ENCODE data around the gene USP48.

USP48 gene

DNA sequence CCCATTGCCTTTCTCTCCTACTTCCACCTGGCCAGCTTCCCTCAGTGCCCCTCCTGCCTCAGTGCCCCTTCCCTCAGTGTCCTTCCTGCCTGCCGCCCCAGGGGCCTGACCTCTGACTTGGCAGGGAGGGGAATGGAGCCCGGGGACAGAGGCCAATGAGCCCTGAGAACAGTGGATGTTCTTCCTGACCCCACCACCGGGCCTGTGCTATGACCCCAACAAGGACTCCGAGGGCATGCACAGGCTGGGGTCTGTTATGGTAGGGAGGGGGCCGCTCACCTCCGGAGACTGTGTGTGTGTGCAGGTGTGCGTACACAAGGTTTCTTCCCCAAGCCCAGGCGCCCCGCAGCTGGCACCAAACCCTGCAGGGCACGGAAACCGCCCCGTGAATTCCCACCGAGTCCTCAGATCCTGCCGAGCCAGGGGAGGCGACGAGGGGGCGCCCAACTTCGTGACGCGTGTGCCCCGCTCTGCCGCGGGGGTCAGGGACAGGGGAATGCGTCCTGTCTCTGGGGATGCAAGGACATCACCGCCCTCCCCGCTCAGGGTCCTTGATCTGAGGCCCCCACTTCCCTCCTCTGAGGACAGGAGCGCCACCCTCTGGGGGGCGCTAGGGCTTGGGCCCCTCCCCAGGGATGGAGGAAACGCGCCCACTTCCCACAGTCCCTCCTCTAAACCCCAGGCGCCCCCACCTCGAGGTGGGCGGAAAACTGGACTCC, 114.6 kb downstream of the USP48 start:
- Mint-ChIP-seq H3K9me3 (no peaks in the 10 kb centered on the region), H3K4me1 (peaks cover 21% of the 10 kb centered on the region), H3K27ac (no peak overlapping the region), H3K36me3 (peaks cover 17% of the 10 kb centered on the region), H3K4me3 (peak overlapping the region; percentile 54)
- DNase-seq (ENCODE audit: low spot score in 2 of 2) = no peak
- no peak for ATAC-seq

DNA sequence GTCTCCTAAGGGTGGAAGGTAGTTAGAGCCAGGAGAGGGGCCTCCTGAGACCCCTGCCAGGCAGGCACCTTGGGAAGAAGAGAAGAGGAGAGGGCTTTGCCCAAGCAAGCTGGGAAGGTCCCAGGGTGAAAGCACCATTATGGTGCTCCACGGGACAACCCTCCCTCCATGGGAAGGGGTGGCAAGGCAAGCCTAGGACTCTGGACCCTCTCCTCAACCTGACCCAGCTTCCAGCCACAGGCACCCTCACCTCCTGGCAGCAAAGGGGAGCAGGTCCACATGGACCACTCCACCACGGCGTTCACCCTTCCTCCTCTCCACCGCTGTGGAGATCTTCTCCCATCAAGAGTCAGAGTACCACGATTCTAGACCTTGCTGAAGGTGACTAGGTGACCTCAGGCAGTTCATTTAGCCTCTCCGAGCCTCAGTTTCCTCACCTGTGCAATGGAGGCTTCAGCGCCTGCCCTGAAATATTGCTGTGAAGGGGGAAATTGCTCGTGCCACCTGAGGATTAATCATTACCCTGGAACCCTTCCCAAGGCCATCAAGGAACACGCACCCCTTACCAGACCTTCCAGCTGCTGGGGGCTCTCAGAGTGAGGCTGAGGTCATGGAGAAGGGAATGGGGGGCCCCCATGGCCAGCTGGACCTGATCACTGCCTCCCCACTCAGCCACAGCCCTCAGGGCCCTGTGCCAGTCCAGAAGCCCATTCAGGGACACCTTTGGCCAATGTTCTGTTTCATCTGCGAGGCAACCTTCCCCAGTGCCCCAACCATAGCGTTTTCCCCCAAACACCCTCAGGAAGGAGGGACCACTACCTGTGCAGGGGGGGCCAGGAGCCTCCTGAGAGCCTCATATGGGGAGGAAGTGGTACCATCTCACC, 115.4 kb downstream of the USP48 start:
- H3K9me3 Mint-ChIP-seq = no peaks in the 10 kb centered on the region
- no peak for DNase-seq (ENCODE audit: low spot score in 2 of 2)
- ATAC-seq = no peak
- H3K4me1 Mint-ChIP-seq = peaks cover 21% of the 10 kb centered on the region
- H3K4me3 Mint-ChIP-seq = peak overlapping the region; percentile 54
- H3K36me3 Mint-ChIP-seq = peaks cover 17% of the 10 kb centered on the region
- H3K27ac Mint-ChIP-seq = no peak overlapping the region

DNA sequence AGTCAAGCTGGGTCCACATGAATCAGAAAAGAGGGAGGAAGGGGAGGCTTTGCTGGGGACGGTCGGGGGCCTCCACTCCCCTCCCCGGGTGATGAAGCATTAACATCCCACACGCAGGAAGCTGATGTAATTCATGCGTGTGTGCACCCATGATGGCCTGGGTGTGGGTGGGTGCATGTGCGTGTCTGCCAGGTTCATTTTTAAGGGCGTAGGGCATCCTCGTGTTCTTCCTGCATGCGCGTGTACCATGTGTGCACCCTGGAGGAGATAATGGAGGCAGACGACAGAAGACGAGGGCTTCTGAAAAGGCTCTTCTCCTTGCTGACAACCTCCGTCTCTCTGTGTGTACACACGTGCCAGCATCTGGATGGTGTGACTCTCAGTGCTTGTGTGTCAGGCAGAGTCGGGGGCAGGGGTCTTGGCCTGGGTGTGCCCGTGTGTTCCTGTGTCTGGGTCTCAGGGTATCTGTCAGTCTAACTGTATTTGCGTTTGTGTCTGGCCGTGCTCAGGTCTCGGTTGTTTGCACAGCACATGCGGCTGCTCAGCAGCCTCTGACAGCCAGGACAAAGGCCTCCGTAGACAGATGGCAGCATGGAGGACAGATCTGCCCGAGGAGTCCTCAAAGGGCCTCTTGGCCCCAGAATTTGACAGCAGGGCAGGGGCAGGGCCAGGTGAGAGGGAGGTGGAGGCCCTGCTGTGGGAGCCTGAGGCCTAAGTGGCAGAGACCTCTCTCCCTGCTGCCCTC, 116.2 kb downstream of the USP48 start:
- DNase-seq (ENCODE audit: low spot score in 2 of 2) = no peak
- ATAC-seq = no peak
- H3K9me3 Mint-ChIP-seq = no peaks in the 10 kb centered on the region
- no peak overlapping the region for H3K27ac Mint-ChIP-seq
- H3K4me1 Mint-ChIP-seq = peaks cover 14% of the 10 kb centered on the region
- no peak overlapping the region for H3K4me3 Mint-ChIP-seq
- peaks cover 10% of the 10 kb centered on the region for H3K36me3 Mint-ChIP-seq

DNA sequence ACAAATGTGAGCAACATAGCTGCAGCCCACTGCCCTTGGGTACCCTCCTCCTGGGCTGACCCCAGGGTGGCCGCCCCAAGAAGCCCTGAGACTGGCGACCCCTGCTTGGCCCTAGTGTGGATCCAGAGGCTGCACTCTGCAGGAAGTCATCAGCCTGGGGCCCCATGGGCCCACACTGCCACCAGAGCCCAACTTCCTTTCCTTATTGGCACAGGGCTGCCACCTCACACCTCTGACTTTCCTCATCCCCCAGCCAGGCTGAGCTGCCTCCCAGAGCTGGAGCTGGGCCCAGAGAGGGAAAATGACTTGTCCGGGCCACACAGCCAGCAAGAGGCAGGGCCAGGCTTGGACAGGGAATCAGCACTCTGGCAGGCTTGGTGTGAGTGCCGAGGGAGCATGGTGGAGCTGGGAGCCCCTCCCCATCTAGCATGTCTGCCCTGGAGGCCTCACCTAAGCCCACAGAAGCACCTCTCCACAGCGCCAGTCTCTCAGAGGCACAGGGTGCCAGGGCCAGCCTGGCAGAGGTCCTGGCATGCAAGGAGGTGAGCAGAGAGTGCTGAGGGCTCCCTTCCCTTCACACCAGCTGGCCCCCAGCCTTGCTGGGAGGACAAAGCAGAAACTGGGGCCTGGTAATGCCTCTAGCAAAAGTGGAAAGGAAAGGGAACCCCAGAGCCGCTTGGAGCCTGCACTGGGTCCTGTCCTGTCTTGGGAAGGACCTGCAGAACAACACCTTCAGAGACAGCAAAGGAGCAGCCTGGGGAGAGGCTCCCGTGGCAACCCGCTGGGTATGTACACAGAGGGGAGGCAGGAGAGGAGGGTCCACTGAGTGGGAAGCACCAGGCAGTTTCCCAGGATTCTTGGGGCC, 117.0 kb downstream of the USP48 start:
- H3K4me3 Mint-ChIP-seq = no peak overlapping the region
- H3K27ac Mint-ChIP-seq = no peak overlapping the region
- ATAC-seq = no peak
- H3K9me3 Mint-ChIP-seq = no peaks in the 10 kb centered on the region
- H3K4me1 Mint-ChIP-seq = peaks cover 14% of the 10 kb centered on the region
- DNase-seq (ENCODE audit: low spot score in 2 of 2) = no peak
- H3K36me3 Mint-ChIP-seq = peaks cover 2% of the 10 kb centered on the region

DNA sequence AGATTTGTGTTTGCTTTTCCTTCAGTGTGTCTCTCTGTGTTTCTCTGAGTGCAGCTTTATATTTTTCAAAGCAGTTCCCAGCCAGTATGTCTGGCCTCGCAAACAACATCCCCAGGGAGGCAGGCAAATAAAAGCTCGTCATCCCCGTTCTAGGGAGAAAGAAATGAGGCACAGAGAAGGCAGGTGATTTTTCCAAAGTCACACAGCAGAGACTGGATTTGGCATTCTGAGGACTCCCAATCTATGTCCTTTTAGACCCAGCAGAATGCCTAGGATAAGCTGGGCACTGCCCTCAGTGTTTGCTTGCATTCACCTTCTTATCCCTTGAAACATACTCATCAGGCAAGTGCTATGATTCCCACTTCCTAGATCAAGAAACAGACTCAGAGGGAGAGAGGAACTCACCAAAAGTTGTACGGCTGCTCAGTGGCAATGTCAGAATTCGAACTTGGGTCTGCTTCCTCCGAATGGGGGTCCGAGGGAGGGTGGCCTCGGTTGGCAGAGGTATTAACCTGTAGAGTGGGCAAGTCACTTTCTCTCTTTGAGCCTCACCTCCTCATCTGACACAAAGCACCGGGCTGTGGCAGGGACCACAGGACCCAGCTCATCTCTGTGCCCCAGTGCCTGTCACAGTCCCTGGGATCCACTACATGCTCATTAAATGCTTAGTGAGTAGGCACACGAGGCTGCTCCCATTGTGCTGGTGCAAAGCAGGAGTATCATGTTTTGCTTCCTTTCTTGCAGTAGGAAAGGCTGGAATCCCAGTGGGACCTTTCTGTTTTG, 118.0 kb downstream of the USP48 start:
- Mint-ChIP-seq H3K4me1 (peaks cover 15% of the 10 kb centered on the region), H3K36me3 (no peaks in the 10 kb centered on the region), H3K27ac (no peak overlapping the region), H3K4me3 (no peak overlapping the region), H3K9me3 (no peaks in the 10 kb centered on the region)
- ATAC-seq (no peak), DNase-seq (ENCODE audit: low spot score in 2 of 2) (no peak)

DNA sequence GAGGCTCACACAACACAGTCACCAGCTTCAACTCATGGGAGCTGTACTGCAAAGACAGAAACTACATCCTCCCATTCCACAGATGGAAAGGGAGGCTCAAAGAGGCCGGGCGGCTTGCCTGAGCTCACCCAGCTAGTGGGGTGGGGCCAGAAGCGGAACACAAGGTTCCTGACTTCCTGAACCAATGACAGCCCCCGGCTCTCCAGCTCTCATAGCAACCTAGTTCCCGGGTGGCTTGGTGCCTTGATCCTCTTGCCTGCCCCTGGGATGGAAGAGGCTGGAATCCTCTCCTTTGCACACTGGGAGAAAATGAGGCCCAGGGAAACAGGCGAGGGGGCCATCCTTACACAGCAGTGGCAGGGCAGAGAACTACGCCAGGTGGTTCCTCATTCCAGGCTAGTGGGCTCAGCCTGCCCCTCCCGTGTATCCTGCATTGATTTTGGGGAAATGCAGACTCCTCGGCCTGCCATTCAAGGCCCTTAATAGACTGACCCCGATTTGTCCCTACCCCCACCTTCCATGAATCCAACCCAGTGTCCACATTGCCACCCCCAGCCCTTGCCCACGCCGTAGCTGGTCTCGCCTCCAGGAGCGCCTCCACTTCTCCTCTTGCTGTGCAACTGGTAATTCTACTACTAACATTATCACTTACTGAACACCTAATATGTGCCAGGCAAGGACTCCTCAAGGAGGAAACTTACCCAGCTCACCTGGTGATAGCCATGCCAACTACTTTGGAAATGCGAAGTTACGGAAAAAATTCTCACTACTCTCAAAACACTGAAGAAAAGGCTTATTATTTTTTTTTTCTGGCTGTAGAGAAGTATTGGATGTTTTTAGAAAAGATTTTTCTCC, 118.8 kb downstream of the USP48 start:
- Mint-ChIP-seq H3K4me1 (peaks cover 21% of the 10 kb centered on the region), H3K27ac (no peak overlapping the region), H3K9me3 (no peaks in the 10 kb centered on the region), H3K36me3 (peaks cover under 1% of the 10 kb centered on the region), H3K4me3 (no peak overlapping the region)
- ATAC-seq (no peak), DNase-seq (ENCODE audit: low spot score in 2 of 2) (no peak)

DNA sequence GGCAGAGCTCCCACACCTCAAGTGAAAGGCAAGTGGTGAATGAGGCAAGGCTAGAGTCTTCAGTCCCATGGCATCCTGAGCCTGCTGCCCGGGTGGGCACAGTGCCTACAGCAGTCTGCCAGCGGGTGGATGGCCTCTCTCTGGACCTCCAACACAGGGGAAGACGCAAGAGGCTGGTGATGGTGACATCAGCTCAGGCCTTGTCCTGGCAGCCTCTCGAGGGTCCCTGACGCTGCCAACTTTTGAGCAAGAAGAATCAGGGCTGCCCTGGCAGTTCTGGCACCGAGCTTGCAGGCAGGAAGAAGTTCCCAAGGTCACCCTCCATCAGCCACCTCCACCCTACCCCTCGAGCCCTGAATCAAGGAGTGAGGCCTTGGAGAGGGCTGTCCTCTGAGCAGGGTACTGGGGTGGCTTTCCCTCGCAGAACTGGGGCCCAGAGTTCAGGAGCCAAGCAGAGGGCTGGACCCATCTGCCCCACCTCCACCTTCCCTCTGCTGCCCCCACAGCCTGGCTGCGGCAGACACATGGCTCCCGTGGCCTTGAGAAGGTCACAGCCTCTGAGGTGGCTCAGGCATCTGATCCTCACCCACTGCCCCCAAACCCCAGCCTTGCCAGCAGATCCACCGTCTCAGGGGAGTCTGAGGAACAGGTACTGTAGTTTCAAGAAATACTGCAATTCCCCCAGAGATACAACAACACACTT, 119.5 kb downstream of the USP48 start:
- Mint-ChIP-seq H3K4me3 (no peak overlapping the region), H3K36me3 (peaks cover 5% of the 10 kb centered on the region), H3K27ac (no peak overlapping the region), H3K9me3 (no peaks in the 10 kb centered on the region), H3K4me1 (peaks cover 21% of the 10 kb centered on the region)
- no peak for ATAC-seq
- no peak for DNase-seq (ENCODE audit: low spot score in 2 of 2)

DNA sequence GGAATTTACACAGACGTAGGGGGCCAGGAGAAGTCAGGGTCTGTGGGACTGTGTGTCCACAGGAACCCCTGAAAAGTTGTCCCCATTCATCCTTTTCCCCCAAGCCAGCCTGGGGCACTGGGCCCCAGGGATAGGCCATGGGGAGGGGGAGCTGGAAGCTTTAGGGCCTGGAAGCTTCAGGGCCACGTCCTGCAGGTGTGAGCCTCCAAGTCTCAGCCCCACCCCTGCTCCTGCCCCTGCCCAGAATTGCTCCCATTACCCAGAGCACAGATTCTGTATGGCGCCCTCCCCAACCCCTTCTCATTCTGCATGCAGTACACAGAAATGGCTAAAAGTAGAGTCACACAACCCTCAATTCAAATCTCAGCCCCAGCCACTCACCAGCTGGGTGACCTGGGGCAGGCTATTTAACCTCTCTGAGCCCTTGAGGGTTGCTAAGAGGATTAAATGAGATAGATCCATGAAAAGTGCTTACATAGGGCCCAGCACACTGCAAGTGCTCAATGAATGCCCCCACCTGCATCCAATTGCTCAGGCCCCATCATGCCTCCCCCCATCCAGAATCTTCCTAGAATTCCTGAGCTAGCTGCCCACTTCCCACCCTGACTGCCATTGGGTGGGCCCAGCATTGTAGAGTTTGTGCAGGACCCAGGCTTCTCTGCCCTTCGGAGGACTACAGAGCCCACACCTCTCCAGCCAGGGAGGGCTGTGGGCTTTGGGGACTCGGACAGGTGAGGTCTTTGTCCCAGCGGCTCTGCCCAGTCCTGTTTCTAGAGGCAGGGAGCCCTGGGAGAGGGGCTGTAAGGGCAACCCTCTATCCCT, 120.3 kb downstream of the USP48 start:
- Mint-ChIP-seq H3K4me3 (no peak overlapping the region), H3K4me1 (peaks cover 21% of the 10 kb centered on the region), H3K27ac (no peak overlapping the region), H3K36me3 (peaks cover 5% of the 10 kb centered on the region), H3K9me3 (no peaks in the 10 kb centered on the region)
- no peak for DNase-seq (ENCODE audit: low spot score in 2 of 2)
- ATAC-seq = no peak

DNA sequence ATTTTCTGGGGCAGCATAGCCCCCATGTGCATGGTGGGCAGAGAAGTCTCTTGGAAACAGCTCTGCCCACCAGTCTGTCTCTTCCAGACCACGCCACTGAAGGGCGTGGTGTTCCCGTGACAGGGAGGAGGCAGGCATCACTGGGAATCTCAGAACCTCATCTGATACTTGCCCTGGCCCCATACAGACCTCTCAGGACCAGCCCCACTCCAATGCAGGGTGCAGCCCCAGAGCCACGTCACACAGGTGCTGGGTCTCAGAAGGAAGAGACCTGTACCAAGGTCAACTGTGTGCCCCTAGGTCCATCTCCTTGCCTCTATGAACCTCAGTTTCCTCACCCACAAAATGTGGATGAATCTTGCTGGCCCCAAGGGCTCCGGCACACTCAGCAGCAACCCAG, 121.1 kb downstream of the USP48 start:
- H3K36me3 Mint-ChIP-seq = peaks cover 5% of the 10 kb centered on the region

DNA sequence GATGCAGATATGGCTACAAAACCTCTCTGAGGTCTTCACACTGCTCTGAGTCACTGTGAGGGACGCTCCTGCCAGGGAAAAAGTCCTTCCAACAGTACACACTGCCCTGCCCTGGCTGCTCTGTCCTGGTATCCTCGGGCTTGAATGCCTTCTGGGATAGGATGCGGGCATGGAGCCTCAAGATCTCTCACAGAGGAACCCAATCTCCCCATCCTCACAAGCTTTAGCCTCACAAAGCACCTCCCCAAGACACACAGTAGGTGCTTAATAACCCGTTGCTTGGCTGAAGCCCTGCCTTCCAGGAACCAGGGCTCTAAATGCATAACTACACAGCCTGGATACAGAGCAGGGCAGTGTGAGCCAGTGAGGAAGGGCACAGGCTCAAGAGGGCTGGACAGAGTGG, 123.0 kb downstream of the USP48 start:
- DNase-seq (ENCODE audit: low spot score in 2 of 2) = no peak
- H3K9me3 Mint-ChIP-seq = no peaks in the 10 kb centered on the region
- H3K36me3 Mint-ChIP-seq = peaks cover 5% of the 10 kb centered on the region
- no peak for ATAC-seq
- peaks cover 12% of the 10 kb centered on the region for H3K4me1 Mint-ChIP-seq
- H3K4me3 Mint-ChIP-seq = peak overlapping the region; percentile 62
- H3K27ac Mint-ChIP-seq = no peak overlapping the region

More for the DNA sequence above, 121.1 kb downstream of the USP48 start:
- DNase-seq (ENCODE audit: low spot score in 2 of 2) = no peak
- H3K27ac Mint-ChIP-seq = no peak overlapping the region
- H3K4me3 Mint-ChIP-seq = no peak overlapping the region
- peaks cover 20% of the 10 kb centered on the region for H3K4me1 Mint-ChIP-seq
- no peak for ATAC-seq
- no peaks in the 10 kb centered on the region for H3K9me3 Mint-ChIP-seq

DNA sequence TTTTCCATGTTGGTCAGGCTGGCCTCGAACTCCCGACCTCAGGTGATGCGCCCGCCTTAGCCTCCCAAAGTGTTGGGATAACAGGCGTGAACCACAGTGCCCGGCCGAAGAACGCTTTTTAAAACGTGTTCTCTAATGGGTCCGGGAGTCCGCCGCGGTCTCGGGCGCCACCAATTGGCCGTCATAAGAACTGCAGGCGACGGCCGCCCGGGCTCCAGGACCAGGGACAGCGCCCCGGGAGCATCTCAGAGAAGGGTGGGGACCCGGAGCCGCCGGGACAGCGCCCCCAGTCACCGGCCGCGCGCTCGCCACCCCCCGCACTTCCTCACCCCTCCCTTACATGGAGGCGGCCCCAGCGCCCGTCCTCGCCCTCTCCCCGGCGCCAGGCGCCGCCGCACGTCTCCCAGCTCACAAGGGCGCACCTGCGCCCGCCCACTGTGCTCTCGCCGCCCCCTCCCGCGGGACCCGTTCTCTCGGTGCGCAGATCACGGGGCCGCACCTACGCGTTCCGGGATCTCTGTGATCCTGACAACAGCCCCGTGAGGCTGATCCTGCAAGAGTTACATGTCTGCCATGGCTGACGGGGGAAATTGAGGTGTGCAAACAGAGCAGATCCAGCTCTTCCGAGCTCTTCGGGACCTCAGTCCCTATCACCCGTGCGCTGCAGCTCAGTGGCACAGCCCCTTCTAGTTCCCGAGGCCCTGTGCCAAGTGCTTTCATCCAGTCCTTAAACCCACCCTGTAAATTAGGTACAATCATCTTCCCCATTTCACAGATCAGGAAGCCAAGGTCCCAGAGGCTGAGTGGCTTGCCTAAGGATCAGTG, 123.6 kb downstream of the USP48 start:
- ATAC-seq = peak; percentile 87
- H3K36me3 Mint-ChIP-seq = peaks cover 5% of the 10 kb centered on the region
- no peak overlapping the region for H3K27ac Mint-ChIP-seq
- peak; percentile 90 to 93 for DNase-seq (ENCODE audit: low spot score in 2 of 2)
- peak overlapping the region; percentile 62 for H3K4me3 Mint-ChIP-seq
- no peaks in the 10 kb centered on the region for H3K9me3 Mint-ChIP-seq
- H3K4me1 Mint-ChIP-seq = peaks cover 10% of the 10 kb centered on the region
